HEK293T (cell line): Measurements from ENCODE around the gene SCLY.

Experiments
- CTCF ChIA-PET: fragments of 350-600 bp; formaldehyde crosslinking; extraction: SDS; loops from one replicate; lab custom pipeline; 2021; ENCODE audit warnings: antibody characterized with exemption, inconsistent platforms; lab: Yijun Ruan, JAX
- POLR2A ChIA-PET: fragments of 350-600 bp; formaldehyde crosslinking; extraction: SDS; loops from one replicate; lab custom pipeline; 2020; ENCODE audit warnings: antibody characterized with exemption, inconsistent platforms; lab: Yijun Ruan, JAX
- DNase-seq: peaks from one replicate; pipeline ENCODE4 v3.0.0; 2012; ENCODE audit warnings: mixed read lengths; ENCODE audit errors: extremely low spot score
- ARNT ChIP-seq: fragments of 450-650 bp; IDR thresholded peaks from 2 replicates; pipeline ENCODE4 v1.6.1; 2017; ENCODE audit warnings: mild to moderate bottlenecking
- BHLHE40 ChIP-seq: fragments of 450-650 bp; IDR thresholded peaks from 2 replicates; pipeline ENCODE4 v1.6.1; 2016; ENCODE audit warnings: mild to moderate bottlenecking, moderate library complexity, borderline replicate concordance
- CTBP1 ChIP-seq: fragments of 450-650 bp; IDR thresholded peaks from 2 replicates; pipeline ENCODE4 v1.6.1; 2016; ENCODE audit warnings: borderline replicate concordance
- ELF4 ChIP-seq: fragments of 450-650 bp; IDR thresholded peaks from 2 replicates; pipeline ENCODE4 v1.6.1; 2017; ENCODE audit warnings: antibody characterized with exemption
- FOXA1 ChIP-seq: fragments of 450-650 bp; IDR thresholded peaks from 2 replicates; pipeline ENCODE4 v1.6.1; 2016; ENCODE audit warnings: mild to moderate bottlenecking
- FOXK2 ChIP-seq: fragments of 450-650 bp; IDR thresholded peaks from 2 replicates; pipeline ENCODE4 v1.6.1; 2016; ENCODE audit warnings: mild to moderate bottlenecking
- FOXM1 ChIP-seq: fragments of 450-650 bp; IDR thresholded peaks from 2 replicates; pipeline ENCODE4 v1.6.1; 2017; ENCODE audit warnings: mild to moderate bottlenecking, borderline replicate concordance
- HDGF ChIP-seq: fragments of 450-650 bp; IDR thresholded peaks from 2 replicates; pipeline ENCODE4 v1.6.1; 2017; ENCODE audit warnings: antibody characterized with exemption, borderline replicate concordance
- L3MBTL2 ChIP-seq: fragments of 450-650 bp; conservative IDR thresholded peaks from 2 replicates; pipeline ENCODE4 v1.6.1; 2016; ENCODE audit warnings: mild to moderate bottlenecking
- LEF1 ChIP-seq: fragments of 450-650 bp; IDR thresholded peaks from 2 replicates; pipeline ENCODE4 v1.6.1; 2017; ENCODE audit warnings: mild to moderate bottlenecking, borderline replicate concordance
- NFRKB ChIP-seq: fragments of 450-650 bp; IDR thresholded peaks from 2 replicates; pipeline ENCODE4 v1.6.1; 2016; ENCODE audit warnings: mild to moderate bottlenecking, moderate library complexity
- PKNOX1 ChIP-seq: fragments of 450-650 bp; IDR thresholded peaks from 2 replicates; pipeline ENCODE4 v1.6.1; 2016
- SP1 ChIP-seq: fragments of 450-650 bp; IDR thresholded peaks from 2 replicates; pipeline ENCODE4 v1.6.1; 2017
- SUZ12 ChIP-seq: fragments of 450-650 bp; IDR thresholded peaks from 2 replicates; pipeline ENCODE4 v1.6.1; 2016; ENCODE audit warnings: mild to moderate bottlenecking
- TARDBP ChIP-seq: fragments of 450-650 bp; IDR thresholded peaks from 2 replicates; pipeline ENCODE4 v1.6.1; 2016
- ZNF384 ChIP-seq: fragments of 450-650 bp; IDR thresholded peaks from 2 replicates; pipeline ENCODE4 v1.6.1; 2016

Gene SCLY

GRCh38 chr2:238092486-238093035 is 31.8 kb downstream of the SCLY start:
- CTCF ChIA-PET, result no interaction called here
- POLR2A ChIA-PET, result no interaction called here
- TF ChIP-seq ZNF384, result no peak
- peak; percentile 4 for DNase-seq

GRCh38 chr2:238093181-238094140 is 32.7 kb downstream of the SCLY start:
- ChIA-PET POLR2A (no interaction called here), CTCF (no interaction called here)
- peak; percentile 4 for DNase-seq
- TF ChIP-seq TARDBP (no peak), LEF1 (no peak), SP1 (no peak), FOXM1 (no peak), FOXK2 (no peak), FOXA1 (no peak), BHLHE40 (no peak), CTBP1 (no peak), ELF4 (no peak), PKNOX1 (no peak), HDGF (no peak), ARNT (no peak), L3MBTL2 (no peak)

DNA sequence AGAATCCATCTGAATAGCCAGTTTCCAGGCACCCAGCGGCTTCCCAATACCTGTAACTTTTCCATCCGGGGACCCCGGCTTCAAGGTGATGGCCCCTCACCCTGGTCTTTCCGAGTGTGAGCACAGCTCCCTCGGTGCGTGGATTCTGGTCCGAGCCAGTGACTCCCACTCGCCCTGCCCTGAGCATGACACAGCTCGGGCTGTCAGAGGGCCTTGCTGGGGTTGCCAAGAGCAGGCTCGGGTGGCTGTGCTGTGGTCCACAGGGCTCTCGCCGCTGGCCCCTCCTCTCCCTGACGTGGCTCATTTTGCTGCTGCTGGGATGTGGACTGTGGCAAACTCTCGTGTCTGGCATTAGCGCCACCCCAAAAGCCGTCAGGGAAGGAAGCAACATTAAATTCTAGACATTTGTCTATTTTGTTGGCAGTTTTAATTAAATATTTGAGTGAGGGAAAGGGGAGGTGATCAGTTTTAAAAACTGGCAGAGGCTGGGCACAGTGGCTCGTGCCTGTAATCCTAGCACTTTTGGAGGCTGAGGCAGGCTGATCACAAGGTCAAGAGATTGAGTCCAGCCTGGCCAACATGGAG is 33.7 kb downstream of the SCLY start:
- CTCF ChIA-PET, result no interaction called here
- POLR2A ChIA-PET, result no interaction called here
- TF ChIP-seq TARDBP (no peak), ELF4 (no peak), HDGF (no peak), ZNF384 (no peak), FOXM1 (no peak), L3MBTL2 (no peak), CTBP1 (no peak), FOXK2 (no peak), FOXA1 (no peak), ARNT (no peak), SUZ12 (no peak), SP1 (no peak), PKNOX1 (no peak)
- DNase-seq, result no peak

DNA sequence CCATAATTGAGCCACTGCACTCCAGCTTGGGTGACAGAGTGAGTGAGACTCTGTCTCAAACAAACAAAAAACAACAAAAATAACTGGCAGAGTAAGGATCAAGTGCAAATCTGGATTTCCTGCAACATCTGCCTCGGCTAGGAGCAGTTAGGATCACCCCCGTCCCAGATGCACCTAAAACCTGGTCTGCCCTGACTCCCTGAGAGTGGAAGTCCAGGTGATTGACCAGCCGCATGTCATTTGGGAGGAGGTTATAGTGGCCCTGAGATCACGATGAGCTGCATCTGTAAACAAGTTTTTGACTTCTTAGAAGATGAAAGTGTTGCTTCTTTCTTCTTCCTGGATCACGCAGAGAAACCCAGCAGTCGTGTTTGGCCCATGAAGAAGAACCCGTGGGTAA is 34.3 kb downstream of the SCLY start:
- CTCF ChIA-PET, result interaction anchor here (0.5 kb wide), 1 partner anchor 223 kb away, joined by 5 read pairs; no protein-coding TSS in a partner anchor
- POLR2A ChIA-PET, result no interaction called here
- TF ChIP-seq ZNF384 (no peak), BHLHE40 (no peak), HDGF (no peak), L3MBTL2 (no peak), LEF1 (no peak), FOXK2 (no peak), SUZ12 (no peak), PKNOX1 (no peak), ARNT (no peak), NFRKB (no peak), TARDBP (no peak), FOXA1 (no peak), FOXM1 (no peak), SP1 (no peak), ELF4 (no peak), CTBP1 (no peak)
- no peak for DNase-seq

- peak; percentile 3 for DNase-seq
- CTCF ChIA-PET, result no interaction called here
- no peak for TF ChIP-seq ARNT
- no peak for TF ChIP-seq TARDBP
- no peak for TF ChIP-seq SP1
- TF ChIP-seq FOXK2, result no peak
- no peak for TF ChIP-seq ZNF384
- POLR2A ChIA-PET, result no interaction called here
Observed at GRCh38 chr2:238096311-238097011, 35.7 kb downstream of the SCLY start.
